OCI-LY1 (cell line): ENCODE results near the gene NTSR1.

Experiments
- H2AFZ ChIP-seq: fragments of 200-600 bp; sonication (generic), shearing (Covaris generic); 2 replicates; pipeline ENCODE4 v1.6.0; 2014; ENCODE audit warnings: antibody characterized with exemption, mild to moderate bottlenecking, low read length
- H3F3A ChIP-seq: fragments of 200-600 bp; sonication (generic), shearing (Covaris generic); 2 replicates; pipeline ENCODE4 v1.6.0; 2014; ENCODE audit warnings: mild to moderate bottlenecking, antibody characterized with exemption, low read length, moderate library complexity; ENCODE audit not compliant: insufficient read depth
- H3K27ac ChIP-seq: fragments of 200-600 bp; sonication (generic); 2 replicates; pipeline ENCODE4 v1.5.1; 2014; ENCODE audit warnings: low read length, mixed run types, mild to moderate bottlenecking, low read depth; ENCODE audit not compliant: poor library complexity, severe bottlenecking
- H3K27me3 ChIP-seq: fragments of 200-600 bp; sonication (generic); 2 replicates; pipeline ENCODE4 v1.6.0; 2014; ENCODE audit warnings: antibody characterized with exemption, mild to moderate bottlenecking, low read length, moderate library complexity; ENCODE audit not compliant: insufficient read depth
- H3K36me3 ChIP-seq: fragments of 200-600 bp; sonication (generic); 2 replicates; pipeline ENCODE4 v1.6.1; 2014; ENCODE audit warnings: mild to moderate bottlenecking, antibody characterized with exemption, low read length, moderate library complexity, mixed read lengths; ENCODE audit not compliant: insufficient read depth
- H3K4me1 ChIP-seq: fragments of 200-600 bp; sonication (generic); 2 replicates; pipeline ENCODE4 v1.5.1; 2014; ENCODE audit warnings: mild to moderate bottlenecking, low read length, moderate library complexity; ENCODE audit not compliant: insufficient read depth, severe bottlenecking
- H3K4me2 ChIP-seq: fragments of 200-600 bp; sonication (generic), shearing (Covaris generic); 2 replicates; pipeline ENCODE4 v1.6.1; 2014; ENCODE audit warnings: low read length
- H3K4me3 ChIP-seq: fragments of 200-600 bp; sonication (generic); 2 replicates; pipeline ENCODE4 v1.5.1; 2014; ENCODE audit warnings: low read length, low read depth, mild to moderate bottlenecking, mixed read lengths; ENCODE audit not compliant: poor library complexity, severe bottlenecking
- H3K79me2 ChIP-seq: fragments of 200-600 bp; shearing (Covaris generic); 2 replicates; pipeline ENCODE4 v1.6.1; 2016; ENCODE audit warnings: mixed run types, low read length, mixed read lengths; ENCODE audit not compliant: insufficient read depth
- H3K9ac ChIP-seq: fragments of 200-600 bp; sonication (generic), shearing (Covaris generic); 2 replicates; pipeline ENCODE4 v1.6.1; 2014; ENCODE audit warnings: mild to moderate bottlenecking, low read length, mixed read lengths
- H3K9me2 ChIP-seq: fragments of 200-600 bp; sonication (generic), shearing (Covaris generic); 2 replicates; pipeline ENCODE4 v1.6.1; 2014; ENCODE audit warnings: low read depth, mild to moderate bottlenecking, low read length, mixed read lengths
- H3K9me3 ChIP-seq: fragments of 200-600 bp; shearing (Covaris generic); 2 replicates; pipeline ENCODE4 v1.6.1; 2014; ENCODE audit warnings: low read length, mixed read lengths
- H4K20me1 ChIP-seq: fragments of 200-600 bp; sonication (generic), shearing (Covaris generic); 2 replicates; pipeline ENCODE4 v1.6.0; 2016; ENCODE audit warnings: mild to moderate bottlenecking, low read length; ENCODE audit not compliant: insufficient read depth
- EZH2 ChIP-seq: fragments of 200-600 bp; sonication (generic), shearing (Covaris generic); IDR thresholded peaks from 2 replicates; pipeline ENCODE4 v1.8.0; 2017; ENCODE audit warnings: borderline replicate concordance, mixed run types, mild to moderate bottlenecking, antibody characterized with exemption, low read length, moderate library complexity, mixed read lengths
- TF ChIP-seq, protein P1 (sequence below): fragments of 200-600 bp; sonication (generic), shearing (Covaris generic); IDR thresholded peaks from 2 replicates; pipeline ENCODE4 v1.5.1; 2017; ENCODE audit warnings: mild to moderate bottlenecking, antibody characterized with exemption, low read length, moderate library complexity, mixed read lengths

The NTSR1 gene

DNA sequence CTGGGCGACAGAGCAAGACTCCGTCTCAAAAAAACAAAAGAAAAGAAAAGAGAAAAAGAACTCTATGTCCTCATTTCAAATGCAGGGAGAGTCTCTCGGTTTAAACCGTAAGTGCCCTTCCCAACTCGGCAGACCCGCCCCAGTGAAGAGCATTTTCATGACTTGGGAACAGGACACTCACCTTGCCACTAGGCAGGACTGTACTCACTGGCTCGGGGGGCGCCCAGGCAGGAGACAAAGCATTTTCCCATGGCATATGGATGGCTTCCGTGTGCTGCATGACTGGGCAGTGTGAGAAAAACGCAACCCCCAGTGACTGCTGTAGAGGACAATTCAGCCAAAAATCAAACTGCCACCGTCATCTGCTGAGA is 64.0 kb downstream of the NTSR1 start:
- peaks cover 8% of the 10 kb centered on the region for H3K4me1 ChIP-seq

DNA sequence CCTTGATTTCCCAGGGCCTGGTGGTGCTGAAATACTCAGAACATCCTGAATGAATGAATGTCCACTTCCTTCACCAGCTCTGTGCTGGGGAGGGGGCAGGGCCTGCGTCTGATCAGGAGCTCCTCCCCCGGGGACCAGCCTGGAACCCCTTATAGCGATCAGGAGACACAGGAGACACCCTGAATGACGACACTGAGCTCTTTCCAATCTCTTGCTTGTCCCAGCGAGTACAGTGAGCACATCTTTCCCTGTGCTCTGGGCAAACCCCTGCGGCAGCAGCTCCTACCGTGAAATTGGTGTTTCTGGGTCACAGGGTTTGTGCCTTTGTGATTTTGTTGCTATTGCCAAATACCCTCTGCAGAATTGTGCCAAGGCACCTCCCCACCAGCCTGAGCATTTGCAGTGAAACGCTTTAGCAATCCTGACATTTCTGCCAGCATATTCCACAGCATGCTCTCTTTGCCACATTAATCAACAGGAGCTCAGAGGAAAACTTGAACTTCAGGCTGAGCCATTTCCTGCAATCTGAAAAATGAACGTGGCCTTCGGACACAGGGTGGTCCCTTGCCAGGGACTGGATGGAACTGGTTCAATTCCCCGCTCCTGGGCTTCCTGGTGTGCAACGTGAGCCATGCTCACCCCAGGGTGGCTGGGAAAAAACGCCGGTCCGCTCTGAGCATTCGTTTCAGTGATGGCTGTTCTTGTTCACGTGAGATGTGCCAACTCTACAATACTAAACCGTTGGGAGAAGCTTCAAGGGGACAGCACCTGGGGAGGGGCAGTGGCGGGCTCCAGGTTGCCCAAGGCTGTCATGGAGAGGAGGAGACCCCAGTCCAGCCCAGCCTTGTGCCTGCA is 64.6 kb downstream of the NTSR1 start:
- no peak overlapping the region for H2AFZ ChIP-seq
- no peak overlapping the region for H3K4me3 ChIP-seq
- no peaks in the 10 kb centered on the region for H3K9me2 ChIP-seq
- no peaks in the 10 kb centered on the region for H3F3A ChIP-seq
- H3K27me3 ChIP-seq: peaks cover 7% of the 10 kb centered on the region; the same call in 1 of the 2 replicates
- peaks cover 8% of the 10 kb centered on the region for H3K4me1 ChIP-seq
- H3K27ac ChIP-seq: no peak overlapping the region
- no peak overlapping the region for H3K4me2 ChIP-seq
- H3K9me3 ChIP-seq: no peaks in the 10 kb centered on the region
- H3K79me2 ChIP-seq: no peaks in the 10 kb centered on the region
- TF ChIP-seq EZH2: no peak
- TF ChIP-seq, protein P1, sequence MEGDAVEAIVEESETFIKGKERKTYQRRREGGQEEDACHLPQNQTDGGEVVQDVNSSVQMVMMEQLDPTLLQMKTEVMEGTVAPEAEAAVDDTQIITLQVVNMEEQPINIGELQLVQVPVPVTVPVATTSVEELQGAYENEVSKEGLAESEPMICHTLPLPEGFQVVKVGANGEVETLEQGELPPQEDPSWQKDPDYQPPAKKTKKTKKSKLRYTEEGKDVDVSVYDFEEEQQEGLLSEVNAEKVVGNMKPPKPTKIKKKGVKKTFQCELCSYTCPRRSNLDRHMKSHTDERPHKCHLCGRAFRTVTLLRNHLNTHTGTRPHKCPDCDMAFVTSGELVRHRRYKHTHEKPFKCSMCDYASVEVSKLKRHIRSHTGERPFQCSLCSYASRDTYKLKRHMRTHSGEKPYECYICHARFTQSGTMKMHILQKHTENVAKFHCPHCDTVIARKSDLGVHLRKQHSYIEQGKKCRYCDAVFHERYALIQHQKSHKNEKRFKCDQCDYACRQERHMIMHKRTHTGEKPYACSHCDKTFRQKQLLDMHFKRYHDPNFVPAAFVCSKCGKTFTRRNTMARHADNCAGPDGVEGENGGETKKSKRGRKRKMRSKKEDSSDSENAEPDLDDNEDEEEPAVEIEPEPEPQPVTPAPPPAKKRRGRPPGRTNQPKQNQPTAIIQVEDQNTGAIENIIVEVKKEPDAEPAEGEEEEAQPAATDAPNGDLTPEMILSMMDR: no peak
- H3K36me3 ChIP-seq: no peaks in the 10 kb centered on the region
- H3K9ac ChIP-seq: no peak overlapping the region
- no peaks in the 10 kb centered on the region for H4K20me1 ChIP-seq

More for the DNA sequence above, 64.0 kb downstream of the NTSR1 start:
- no peak overlapping the region for H3K27ac ChIP-seq
- TF ChIP-seq, protein P1: no peak
- TF ChIP-seq EZH2: no peak
- no peak overlapping the region for H3K9ac ChIP-seq
- no peaks in the 10 kb centered on the region for H4K20me1 ChIP-seq
- no peaks in the 10 kb centered on the region for H3K9me2 ChIP-seq
- H3K9me3 ChIP-seq: no peaks in the 10 kb centered on the region
- H3K4me2 ChIP-seq: no peak overlapping the region
- no peaks in the 10 kb centered on the region for H3F3A ChIP-seq
- no peaks in the 10 kb centered on the region for H3K79me2 ChIP-seq
- no peaks in the 10 kb centered on the region for H3K36me3 ChIP-seq
- no peak overlapping the region for H2AFZ ChIP-seq
- peaks cover 7% of the 10 kb centered on the region; the same call in 1 of the 2 replicates for H3K27me3 ChIP-seq
- H3K4me3 ChIP-seq: no peak overlapping the region

DNA sequence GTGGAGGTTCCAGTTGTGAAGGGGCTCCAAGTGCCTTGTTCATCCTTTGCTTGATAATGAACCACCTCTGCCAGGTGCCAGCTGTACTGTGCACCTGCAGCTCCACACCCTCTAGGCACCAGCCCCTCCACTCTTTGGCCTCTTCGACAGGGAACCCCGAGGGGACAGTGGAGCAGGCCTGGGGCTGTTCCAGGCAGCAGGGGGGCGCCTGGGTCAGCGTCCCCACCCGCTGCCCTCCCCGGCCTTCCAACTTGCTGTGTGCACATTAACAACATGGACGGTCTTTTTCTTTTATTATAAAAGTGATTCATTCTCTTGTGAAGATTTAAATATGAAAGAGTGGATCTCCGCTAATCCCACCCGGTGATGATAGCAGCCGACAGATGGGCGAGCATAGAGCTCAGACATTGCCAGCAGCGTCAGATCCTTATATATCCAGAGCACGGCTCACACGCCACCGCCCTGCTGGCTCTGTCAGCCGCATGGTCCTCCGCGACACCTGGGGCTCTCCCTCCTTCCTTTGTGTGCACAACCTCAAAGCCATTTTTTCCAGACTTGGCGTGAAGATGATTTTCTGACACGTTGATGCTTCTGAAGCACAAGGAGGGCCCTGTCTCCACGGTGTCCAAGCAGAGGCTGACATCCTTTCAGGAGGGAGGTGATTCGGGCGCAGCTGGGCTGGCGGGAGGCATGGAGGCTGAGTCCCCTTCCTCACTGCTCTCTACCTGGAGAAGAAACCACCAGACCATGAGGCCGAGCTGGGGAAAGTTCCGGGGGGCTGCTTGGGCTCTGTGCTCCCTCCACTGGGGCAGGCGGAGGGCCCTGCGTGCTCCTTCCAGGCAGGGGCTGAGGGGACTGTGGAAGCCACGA is 65.4 kb downstream of the NTSR1 start:
- Histone ChIP-seq H4K20me1 (no peaks in the 10 kb centered on the region), H2AFZ (no peak overlapping the region), H3K36me3 (no peaks in the 10 kb centered on the region), H3K4me2 (no peak overlapping the region), H3K9me2 (no peaks in the 10 kb centered on the region), H3K9ac (no peak overlapping the region), H3K27ac (no peak overlapping the region), H3K4me1 (peaks cover 8% of the 10 kb centered on the region), H3K9me3 (no peaks in the 10 kb centered on the region), H3K79me2 (no peaks in the 10 kb centered on the region), H3F3A (no peaks in the 10 kb centered on the region), H3K4me3 (no peak overlapping the region), H3K27me3 (peaks cover 7% of the 10 kb centered on the region; the same call in 1 of the 2 replicates)
- TF ChIP-seq EZH2: no peak
- TF ChIP-seq, protein P1: no peak
